HG02678 (cell line): Measurements from ENCODE around the gene RASSF7.

Source experiments
- ATAC-seq: cut with Tn5 transposase; IDR thresholded peaks from one replicate; pipeline ENCODE4 v1.9.1; 2021; ENCODE audit warnings: mild to moderate bottlenecking, moderate library complexity; ENCODE audit not compliant: unreplicated experiment

RASSF7 gene

DNA sequence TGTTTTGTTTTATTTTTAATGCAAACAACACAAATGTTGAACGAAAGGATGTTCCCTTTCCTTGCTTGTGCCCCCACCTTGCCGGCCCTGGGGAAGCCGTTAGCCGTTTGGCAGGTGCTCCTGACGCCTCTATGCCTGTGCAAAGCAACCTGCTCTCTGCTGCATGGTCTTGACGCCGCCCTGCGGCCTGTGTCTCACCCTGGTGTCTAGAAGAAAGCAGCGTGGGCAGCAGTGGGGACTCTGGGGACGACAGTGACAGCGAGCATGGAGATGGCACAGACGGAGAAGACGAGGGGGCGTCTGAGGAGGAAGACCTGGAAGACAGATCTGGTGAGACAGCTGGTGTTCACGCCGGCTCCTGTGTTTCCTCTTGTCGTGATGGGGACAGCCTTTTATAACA lies 21.0 kb downstream of the RASSF7 start:
- ATAC-seq: no peak

DNA sequence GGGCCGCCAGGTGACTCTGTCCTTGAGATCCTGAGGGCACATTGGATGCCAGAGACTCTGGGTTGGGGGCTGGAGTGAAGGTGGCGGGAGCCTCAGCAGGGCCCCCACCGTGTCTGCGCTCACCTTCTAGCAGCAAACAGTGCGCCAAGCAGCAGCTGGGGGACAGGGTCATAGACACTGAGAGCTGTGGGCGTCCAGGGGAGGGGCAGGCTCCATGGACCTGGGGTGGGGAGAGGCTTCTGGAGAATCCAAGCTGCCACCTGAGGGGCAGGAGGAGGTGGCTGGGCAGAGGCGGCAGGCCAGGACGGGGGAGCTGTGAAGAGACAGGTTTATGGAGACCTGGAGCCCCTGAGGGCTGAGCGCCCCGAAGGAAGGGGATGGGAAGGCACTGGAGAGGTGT lies 23.5 kb downstream of the RASSF7 start:
- no peak for ATAC-seq

DNA sequence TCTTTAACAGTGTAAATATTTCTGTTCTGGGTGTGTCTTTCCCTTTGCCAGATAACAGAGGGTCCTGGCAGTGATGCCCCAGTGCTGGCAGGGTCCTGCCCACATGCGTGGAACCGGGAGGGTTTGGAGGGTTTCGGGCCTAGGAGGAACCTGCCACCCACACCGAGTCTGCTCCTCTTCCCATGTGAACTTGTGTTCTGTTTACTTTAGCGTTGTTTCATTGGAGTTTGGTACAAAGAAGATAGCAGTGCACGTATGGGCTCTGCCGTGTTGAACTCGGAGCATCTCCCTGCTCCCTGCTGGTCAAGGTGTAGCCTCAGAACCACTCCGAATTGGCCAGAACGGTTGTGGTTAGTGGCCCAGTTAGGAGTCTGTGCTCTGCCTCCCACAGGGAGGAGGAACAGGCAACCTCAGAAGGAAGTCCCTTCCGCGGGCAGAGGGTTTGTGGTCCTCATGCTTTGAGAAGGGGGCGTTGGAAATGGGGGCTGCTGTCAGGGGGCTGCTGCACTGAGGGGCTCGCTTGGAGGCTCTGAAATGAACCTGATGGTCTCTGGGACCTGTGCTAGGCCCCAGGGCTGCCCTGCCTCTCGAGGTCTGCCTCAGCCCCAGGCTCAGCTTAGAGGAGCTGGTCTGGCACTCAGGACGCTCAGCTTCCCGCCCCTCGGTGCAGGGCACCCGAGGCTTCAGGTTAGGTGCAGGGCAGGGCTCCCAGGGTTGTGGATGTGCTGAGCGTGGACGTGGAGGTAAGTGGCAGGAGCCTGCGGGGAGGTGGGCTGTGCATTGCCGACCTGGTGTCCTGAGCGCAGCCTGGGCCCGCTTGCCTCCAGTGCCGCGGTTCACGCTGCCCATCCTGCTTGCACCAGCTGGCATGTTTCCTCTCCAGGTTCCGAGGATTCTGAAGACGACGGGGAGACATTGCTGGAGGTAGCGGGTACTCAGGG lies 25.9 kb downstream of the RASSF7 start:
- ATAC-seq: no peak

DNA sequence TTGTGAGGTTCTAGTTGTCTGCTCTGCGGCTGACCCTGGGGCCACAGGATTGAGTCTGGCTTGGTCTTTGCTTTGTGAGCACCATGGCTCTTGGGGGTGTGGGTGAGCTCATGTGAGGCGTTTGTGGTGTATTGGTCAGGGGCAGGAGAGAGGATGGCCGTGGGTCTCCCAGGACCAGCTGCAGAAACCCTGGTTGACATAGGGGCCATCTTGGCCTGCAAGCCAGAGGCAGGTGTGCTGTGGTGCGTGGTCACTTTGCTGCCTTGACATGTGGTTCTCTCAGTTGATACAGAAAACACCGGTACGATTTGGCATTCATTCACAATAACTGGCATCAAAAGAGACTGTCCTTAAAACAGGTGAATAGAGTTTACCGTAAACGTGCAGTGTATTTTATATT lies 26.8 kb downstream of the RASSF7 start:
- ATAC-seq: no peak

DNA sequence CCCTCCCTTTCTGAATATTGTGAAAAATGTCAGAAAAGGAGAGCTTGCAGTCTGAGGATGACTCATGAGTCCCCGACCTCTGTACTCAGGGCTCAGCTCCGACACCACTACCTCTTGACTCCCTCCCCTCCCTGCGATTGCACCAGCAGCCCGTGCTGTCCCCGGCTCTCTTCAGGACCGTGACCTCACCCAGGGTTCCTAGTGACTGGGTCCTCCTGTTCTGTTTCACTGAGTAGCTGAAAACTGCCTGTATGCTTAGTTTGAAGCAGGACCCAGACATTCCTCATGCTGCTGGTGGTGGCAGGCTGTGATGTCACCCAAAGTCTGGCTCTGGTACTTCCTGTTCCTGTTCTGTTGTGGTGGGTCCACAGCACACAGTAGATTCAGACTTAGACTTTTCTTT lies 27.2 kb downstream of the RASSF7 start:
- no peak for ATAC-seq

DNA sequence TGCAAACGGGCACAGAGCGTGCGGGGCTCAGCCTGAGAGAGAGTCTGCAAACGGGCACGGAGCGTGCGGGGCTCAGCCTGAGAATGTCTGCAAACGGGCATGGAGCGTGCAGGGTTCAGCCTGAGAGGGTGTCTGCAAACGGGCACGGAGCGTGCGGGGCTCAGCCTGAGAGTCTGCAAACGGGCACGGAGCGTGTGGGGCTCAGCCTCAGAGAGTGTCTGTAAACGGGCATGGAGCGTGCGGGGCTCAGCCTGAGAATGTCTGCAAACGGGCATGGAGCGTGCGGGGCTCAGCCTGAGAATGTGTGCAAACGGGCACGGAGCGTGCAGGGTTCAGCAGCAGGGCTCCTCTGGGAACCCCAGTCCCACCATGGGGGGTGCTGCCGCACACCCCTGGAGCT lies 29.0 kb downstream of the RASSF7 start:
- no peak for ATAC-seq

DNA sequence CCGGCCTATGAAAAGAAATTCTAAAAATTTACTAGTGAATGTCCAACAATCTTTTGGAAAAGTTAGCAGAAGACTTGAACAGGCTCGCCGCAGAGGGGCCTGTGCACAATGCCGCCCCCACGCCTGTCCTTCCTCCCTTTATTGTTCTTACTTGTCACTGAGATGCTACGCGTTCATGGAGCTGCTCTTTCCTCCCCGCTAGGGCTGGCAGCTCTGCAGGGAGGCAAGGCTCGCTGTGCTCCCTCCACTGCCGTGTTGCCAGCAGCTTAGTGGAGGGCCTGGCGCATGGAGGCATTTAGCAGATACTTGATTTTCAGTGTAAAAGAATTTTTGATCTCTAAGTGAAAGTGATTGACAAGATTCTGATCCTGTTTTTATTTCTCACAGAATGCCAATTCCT lies 30.2 kb downstream of the RASSF7 start:
- no peak for ATAC-seq

DNA sequence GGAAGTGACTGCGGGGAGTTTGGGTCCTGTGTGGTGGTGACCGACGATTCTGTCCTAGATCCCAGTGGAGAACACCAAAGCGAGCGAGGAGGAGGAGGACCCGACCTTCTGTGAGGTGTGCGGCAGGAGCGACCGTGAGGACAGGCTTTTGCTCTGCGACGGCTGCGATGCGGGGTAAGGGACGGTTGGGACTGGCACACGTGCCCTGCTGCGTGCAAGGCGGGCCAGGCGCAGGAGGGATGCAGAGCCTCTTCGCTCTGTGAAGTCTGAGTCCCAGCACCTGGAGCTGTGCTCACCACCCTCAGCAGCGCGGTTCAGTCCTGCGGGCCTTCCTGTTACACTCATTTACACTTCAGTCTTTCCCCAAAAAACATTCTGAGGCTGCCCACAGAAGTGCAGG lies 31.7 kb downstream of the RASSF7 start:
- ATAC-seq: no peak

DNA sequence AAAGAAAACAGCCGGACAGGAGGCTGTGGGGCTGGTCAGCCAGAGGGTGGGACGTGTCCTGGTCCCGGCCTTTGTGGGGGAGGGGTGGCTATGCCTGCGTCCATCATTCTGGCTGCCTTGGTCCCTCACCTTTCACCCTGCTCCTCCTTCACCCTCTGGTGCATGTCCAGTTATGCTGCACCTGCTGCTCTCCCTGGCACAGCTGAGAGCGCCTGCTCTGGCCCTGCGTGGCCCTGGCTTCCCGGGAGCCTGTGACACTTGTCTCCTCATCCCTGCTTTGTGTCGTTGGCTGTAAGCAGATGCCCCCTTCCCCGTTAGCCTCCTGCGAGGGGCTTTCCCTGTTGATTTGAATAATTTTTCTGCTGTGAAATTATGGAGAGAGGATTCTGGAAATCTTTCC lies 32.1 kb downstream of the RASSF7 start:
- ATAC-seq: no peak

DNA sequence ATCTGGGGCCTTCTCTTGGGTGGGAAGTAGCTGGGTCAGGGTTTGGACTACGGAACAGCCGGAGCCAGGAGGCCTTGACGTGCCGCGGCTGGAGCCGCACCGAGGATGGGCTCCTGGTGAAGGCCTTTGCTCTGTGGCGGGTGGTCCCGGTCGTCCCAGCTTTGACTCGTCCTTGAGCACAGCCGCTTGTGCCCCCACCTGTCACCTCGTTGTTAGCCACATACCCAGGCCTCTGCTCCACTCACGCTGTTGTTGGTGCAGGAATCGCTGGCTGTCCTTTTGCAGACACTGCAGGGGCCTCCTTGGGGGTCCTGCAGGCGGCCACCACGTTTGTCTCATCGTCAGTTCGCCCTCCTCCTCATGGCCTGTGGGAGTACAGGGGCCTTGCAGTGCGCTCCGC lies 32.6 kb downstream of the RASSF7 start:
- no peak for ATAC-seq

DNA sequence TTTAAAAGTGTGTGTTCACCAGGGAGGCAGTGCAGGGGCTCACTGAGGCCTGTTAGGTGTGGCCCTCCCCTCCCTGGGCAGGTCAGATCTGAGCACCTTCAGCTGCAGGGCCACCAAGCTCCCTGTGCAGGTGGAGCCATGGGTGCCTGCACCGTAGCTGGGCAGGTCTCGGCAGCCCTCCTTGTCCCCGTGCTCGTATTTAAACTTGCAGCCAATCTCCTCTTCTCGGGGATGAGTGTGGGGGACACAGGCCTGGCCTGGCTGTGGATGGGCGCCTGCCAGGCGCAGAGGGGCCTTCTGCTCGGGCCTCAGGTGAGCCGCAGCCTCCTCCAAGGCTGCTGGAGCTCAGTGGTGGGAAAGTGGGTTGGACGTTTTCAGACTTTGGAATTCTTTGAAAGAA lies 34.6 kb downstream of the RASSF7 start:
- ATAC-seq: no peak

DNA sequence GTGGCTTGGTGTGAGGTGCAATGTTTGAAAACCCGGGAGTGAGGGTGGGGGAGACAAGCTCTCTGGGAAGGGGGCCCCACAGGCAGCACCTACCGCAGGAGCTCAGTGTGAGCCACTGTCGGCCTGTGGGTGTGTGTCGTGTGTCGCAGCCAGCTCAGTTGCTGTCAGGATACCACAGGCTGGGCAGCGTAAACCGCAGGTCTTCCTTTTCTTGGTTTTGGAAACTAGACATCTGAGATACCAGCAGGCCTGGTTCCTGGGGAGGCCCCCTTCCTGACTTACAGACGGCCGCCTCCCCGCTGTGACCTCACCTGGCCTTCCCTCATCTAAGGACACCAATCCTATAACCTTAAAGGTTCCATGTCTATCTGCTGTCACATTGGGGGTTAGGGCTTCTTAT lies 35.6 kb downstream of the RASSF7 start:
- ATAC-seq: no peak

DNA sequence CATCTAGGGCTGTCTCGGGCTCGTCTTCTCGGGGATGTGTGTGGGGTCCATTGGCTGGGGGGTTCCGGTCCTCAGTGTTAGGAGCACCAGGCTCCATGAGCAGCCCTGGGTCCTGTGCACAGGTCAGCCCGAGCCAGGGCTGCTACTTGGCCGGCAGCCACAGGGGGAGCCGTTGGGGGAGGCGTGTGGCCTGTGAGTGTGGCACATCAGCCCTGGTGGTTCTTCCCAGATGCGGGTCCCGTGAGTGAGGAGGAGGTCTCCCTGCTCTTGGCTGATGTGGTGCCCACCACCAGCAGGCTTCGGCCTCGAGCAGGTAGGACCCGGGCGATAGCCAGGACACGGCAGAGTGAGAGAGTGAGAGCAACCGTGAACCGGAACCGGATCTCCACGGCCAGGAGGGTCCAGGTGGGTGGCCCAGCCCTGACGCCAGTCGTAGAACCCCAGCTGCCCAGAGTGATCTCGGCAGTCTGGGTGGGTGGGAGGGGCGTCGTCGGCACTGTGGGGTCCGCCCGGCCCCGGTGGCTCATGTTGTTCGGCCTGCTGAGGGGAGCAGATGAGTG lies 36.5 kb downstream of the RASSF7 start:
- ATAC-seq: no peak

DNA sequence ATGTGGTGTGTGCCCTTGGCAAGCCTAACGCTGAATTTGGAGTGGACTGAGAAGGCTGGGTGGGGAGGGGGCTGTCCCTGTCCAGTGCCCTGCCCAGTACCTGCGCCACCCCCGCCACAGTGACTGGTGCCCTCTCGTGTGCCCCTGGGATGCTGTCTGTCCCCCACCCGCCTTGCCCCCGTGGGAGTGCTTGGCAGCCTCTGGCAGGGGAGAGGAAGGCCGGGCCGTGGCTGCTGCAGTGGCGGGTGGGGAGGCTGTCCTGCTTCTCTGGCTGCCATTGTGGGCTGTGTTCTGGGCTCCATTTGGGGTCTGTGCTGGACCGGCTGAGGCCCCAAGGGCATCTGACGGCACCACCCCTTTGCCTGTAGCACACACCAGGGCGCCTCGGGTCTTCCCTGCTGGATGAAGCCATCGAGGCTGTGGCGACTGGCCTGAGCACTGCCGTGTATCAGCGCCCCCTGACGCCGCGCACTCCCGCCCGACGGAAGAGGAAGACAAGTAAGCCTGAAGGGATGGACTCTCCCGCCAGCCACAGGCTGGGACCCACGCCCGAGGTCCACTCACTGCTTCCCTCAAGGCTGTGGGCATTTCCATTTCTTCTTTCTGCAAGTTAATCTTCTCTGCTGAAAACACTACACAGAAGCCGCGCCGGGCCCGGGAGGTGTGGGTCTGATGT lies 37.4 kb downstream of the RASSF7 start:
- no peak for ATAC-seq

DNA sequence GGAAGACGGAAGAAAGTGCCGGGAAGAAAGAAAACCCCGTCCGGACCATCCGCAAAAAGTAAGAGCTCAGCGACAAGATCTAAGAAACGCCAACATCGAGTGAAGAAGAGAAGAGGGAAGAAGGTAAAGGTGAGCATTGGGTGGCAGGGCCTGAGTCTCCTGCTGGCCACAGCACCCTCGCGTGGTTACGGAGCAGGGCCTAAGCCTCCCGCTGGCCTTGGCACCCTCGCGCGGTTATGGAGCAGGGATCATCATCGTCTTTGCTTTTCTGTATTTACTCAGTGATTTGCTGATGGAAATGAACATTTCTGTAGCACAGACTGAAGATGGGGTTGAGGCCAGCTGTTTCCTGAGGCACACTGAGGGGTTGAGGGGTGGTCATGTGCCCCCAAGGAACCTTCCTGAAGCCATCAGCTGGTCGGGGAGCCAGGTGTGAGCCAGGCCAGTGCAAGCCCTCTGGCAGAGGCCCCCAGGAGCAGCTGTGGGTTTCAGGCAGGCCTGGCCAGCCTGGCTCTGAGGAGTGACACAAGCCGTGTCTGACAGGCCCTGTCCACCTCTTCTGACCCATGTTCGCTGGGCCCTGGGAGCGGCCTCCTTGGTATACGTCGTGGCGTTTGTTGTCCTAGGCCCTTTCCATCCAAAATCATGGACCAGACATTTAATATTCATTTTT lies 40.9 kb downstream of the RASSF7 start:
- ATAC-seq: no peak

DNA sequence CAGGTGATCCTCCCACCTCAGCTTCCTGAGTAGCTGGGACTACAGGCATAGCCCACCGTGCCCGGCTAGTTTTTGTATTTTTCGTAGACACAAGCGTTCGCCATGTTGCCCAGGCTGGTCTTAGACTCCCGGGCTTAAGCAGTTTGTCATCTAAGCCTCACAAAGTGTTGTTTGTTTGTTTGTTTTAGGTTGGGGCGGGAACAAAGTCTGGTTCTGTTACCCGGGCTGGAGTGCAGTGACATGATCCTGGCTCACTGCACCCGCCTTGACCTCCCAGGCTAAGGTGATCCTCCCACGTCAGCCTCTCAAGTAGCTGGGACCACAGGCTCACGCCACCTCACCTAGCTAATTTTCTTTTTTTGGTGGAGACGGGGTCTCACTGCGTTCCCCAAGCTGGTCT lies 42.4 kb downstream of the RASSF7 start:
- ATAC-seq: no peak

DNA sequence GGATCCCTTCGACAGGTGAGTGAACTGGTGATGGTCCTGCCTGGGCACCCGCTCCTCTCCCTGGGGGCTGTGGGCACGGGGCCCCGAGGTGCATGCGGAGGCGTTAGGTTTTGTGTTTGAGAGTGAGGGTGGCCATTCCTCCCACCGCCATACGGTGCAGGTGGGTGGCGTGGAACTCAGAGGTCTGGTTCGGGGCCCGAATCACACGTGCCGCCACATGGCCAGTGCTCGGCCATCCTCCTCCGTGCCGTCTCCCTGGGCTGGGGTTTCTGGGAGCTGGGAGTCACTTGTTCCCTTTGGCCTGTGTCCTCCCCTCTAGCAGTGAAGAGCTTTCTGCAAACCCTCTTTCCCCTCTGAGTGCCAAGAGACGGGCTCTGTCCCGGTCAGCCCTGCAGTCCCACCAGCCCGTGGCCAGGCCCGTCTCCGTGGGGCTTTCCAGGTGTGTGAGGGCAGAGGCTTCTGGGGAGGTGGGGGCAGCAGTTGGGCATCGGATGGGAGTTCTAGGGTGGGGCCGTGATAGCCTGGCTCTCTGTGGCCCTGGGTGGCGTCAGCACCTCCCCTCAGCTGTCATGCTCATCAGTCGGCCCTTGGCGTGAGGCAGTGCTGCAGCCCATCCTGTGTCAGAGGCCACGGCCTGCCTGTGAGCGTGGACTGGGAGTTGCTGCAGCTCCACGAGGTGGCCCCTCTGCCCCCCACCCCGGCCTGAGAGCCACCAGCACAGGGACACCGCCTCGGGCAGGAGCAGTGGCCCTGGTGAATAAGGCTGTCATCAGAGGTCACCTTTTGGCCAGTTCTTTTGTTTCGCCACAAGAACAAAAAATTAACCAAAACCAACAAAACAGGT lies 44.7 kb downstream of the RASSF7 start:
- ATAC-seq: no peak

DNA sequence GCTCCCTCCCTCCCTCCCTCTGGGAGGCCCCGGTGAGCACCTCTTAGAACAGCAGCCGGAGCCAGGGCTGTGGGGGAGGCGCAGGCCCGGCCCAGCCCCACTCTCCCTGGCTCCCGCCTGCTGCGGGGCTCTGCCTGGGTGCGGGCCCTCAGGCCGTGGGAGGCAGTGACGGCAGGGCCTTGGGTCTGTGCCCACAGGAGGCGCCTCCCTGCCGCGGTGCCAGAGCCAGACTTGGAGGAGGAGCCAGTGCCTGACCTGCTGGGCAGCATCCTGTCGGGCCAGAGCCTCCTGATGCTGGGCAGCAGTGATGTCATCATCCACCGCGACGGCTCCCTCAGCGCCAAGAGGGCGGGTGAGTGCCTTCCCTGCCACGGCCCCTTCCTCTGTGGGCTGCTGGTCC lies 45.5 kb downstream of the RASSF7 start:
- ATAC-seq: no peak

DNA sequence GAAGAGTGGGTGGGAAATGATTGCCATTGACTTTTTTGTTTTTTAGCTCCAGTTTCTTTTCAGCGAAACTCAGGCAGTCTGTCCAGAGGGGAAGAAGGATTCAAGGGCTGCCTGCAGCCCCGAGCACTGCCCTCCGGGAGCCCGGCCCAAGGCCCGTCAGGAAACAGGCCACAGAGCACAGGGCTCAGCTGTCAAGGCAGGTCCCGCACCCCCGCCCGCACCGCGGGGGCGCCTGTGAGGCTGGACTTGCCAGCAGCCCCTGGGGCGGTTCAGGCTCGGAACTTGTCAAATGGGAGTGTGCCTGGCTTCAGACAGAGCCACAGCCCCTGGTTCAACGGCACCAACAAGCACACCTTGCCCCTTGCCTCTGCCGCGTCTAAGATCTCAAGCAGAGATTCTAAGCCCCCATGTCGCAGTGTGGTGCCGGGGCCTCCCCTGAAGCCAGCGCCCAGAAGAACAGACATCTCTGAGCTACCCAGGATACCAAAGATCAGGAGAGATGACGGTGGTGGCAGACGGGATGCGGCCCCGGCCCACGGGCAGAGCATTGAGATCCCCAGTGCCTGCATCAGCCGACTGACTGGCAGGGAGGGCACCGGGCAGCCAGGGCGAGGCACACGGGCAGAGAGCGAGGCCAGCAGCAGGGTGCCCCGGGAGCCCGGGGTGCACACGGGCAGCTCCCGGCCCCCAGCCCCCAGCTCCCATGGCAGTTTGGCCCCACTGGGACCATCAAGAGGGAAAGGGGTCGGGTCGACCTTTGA lies 46.4 kb downstream of the RASSF7 start:
- ATAC-seq: no peak
